ENCODE results near the gene TNPO1. TPM values are rescaled to one million over a fixed set of nuclear protein-coding genes. Genes with fewer than 3 reads are reported as not detected.
A peak's percentile ranks its signal among the peaks of the same experiment; 100 is the strongest.

The TNPO1 gene
- 100 to 1,000 TPM; 133 to 141 TPM for total RNA-seq
- polyA plus RNA-seq (2013, experiment 1 of 2) = 144 TPM
- polyA plus RNA-seq (2013, experiment 2 of 2) = 144 TPM
- long read RNA-seq, experiment 1, full-length matches to known transcripts = 4 of 54 reads
- long read RNA-seq, experiment 1, partial matches to known transcripts = 5 of 54 reads
- long read RNA-seq, experiment 1, other reads (novel, unspliced or antisense) = 45 of 54 reads
- long read RNA-seq, experiment 2, full-length matches to known transcripts = 17 of 81 reads
- long read RNA-seq, experiment 2, partial matches to known transcripts = 10 of 81 reads
- long read RNA-seq, experiment 2, other reads (novel, unspliced or antisense) = 54 of 81 reads
- long read RNA-seq, experiment 3, full-length matches to known transcripts = 480 of 675 reads
- long read RNA-seq, experiment 3, partial matches to known transcripts = 49 of 675 reads
- long read RNA-seq, experiment 3, other reads (novel, unspliced or antisense) = 146 of 675 reads
- long read RNA-seq, experiment 4, full-length matches to known transcripts = 32 of 50 reads
- long read RNA-seq, experiment 4, partial matches to known transcripts = 5 of 50 reads
- long read RNA-seq, experiment 4, other reads (novel, unspliced or antisense) = 13 of 50 reads

DNA sequence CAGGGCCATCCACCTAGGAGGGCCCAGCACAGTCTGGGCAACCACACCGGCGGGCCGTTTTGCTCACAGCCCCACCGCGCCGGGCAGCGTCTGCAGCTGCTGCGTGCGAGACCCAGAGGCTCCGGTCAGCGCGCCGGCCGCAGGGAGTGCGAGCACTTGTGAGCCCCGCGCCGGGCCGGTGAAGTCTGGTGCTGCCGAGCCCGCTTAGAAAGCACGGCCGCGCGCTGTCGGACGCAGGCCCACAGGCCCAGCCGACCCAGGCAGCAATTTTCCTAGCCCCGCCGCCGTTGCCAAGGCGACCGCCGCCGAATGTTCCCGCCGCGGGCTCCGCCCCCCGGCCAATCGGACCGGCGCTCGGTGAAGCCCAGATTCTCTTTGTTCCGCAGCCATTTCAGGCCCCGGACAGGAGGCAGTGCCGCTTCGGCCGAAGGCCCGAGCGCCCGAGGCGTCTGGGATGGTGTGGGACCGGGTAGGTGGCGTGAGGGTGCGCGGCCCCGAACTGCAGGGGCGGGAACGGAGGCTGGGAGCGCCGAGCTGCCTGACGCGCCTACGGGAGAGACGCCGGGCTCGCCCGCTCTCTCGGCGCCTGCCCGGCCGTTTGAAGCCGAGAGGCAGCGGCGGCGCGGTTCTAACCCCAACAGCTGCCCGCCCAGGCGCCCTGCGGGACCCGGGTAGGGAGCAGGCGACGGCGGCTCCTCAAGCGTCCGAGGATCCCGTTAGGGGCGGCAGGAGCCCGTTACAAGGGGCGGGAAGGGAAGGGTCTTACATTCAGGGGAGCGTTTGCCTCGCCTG lies at the start of gene TNPO1:
TSS of gene TNPO1 (plus strand) at position 378 of the 792 bp plus-strand sequence. CDS start at position 455, 77 bp downstream.
- Histone ChIP-seq H3K36me3 (ENCODE audit: control insufficient read depth, insufficient read depth, low read length) (no peaks in the 10 kb centered on the region), H3K4me1 (ENCODE audit: control insufficient read depth, insufficient read depth, low read length) (peaks cover 3% of the 10 kb centered on the region), H3K4me3 (ENCODE audit: low read length) (peak within 1 kb of the TSS; percentile 92), H3K9ac (ENCODE audit: extremely low read depth, low read length, poor library complexity, severe bottlenecking) (peak within 1 kb of the TSS; percentile 90), H3K27ac (ENCODE audit: low read depth, low read length) (peak within 1 kb of the TSS; percentile 100), H3K9me3 (ENCODE audit: control insufficient read depth, low read length) (no peaks in the 10 kb centered on the region), H3K27me3 (ENCODE audit: control insufficient read depth, insufficient read depth, low read length, poor library complexity, severe bottlenecking) (no peaks in the 10 kb centered on the region)
- Mint-ChIP-seq H3K36me3 (ENCODE audit: low read depth) (no peaks in the 10 kb centered on the region), H3K27ac (peak within 1 kb of the TSS; percentile 91), H3K4me3 (peak within 1 kb of the TSS; percentile 87), H3K4me1 (peaks cover 19% of the 10 kb centered on the region), H3K9me3 (no peaks in the 10 kb centered on the region), H3K27me3 (ENCODE audit: insufficient read depth) (no peaks in the 10 kb centered on the region)
- TF ChIP-seq, protein P1, sequence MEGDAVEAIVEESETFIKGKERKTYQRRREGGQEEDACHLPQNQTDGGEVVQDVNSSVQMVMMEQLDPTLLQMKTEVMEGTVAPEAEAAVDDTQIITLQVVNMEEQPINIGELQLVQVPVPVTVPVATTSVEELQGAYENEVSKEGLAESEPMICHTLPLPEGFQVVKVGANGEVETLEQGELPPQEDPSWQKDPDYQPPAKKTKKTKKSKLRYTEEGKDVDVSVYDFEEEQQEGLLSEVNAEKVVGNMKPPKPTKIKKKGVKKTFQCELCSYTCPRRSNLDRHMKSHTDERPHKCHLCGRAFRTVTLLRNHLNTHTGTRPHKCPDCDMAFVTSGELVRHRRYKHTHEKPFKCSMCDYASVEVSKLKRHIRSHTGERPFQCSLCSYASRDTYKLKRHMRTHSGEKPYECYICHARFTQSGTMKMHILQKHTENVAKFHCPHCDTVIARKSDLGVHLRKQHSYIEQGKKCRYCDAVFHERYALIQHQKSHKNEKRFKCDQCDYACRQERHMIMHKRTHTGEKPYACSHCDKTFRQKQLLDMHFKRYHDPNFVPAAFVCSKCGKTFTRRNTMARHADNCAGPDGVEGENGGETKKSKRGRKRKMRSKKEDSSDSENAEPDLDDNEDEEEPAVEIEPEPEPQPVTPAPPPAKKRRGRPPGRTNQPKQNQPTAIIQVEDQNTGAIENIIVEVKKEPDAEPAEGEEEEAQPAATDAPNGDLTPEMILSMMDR (conservative IDR thresholded peaks at IDR 0.05) = no peak
- peak; percentile 98 for DNase-seq
- WGBS, 2 experiments (ENCODE audit: insufficient coverage in 1 of 2, insufficient read length in 1 of 2) = 0 to 1% methylated on average over 44 to 93 of the region's 93 CpGs

DNA sequence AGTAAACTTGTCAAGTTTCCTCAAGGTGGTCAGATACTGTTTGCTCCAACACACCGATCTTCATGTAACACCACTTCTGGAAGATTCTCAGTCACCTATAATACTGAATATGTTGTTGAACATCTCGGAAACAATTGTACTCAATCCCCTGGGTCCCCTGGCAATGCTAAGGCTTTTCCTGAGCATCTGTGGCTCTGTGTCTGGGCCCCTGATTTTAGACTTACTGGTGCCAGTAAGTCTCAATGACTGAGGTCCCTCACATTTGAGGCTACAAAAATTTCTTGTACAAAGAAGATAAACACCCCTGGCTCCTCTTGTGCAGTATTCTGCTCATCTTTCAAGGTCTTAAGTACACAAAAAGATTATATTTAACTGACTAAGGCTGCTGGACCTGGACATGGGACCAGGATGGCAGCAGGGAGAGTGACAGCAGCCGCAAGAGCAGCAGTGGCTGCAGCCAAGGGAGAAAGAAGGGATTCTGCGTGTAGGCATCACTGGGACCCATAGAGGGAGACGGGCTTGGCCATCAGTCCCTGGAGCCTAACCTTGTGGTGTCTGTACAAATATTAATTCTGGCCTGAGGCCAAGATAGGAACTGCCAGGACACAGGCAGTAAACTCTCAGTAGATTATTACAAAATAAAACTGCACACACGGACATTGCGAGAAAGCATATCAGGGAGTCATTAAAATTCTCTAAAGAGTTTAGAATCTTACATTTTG lies 49.0 kb upstream of the TNPO1 start:
- Mint-ChIP-seq H3K36me3 (ENCODE audit: low read depth) (no peaks in the 10 kb centered on the region), H3K4me1 (no peaks in the 10 kb centered on the region), H3K27ac (no peak overlapping the region), H3K27me3 (ENCODE audit: insufficient read depth) (peaks cover 3% of the 10 kb centered on the region), H3K4me3 (no peak overlapping the region), H3K9me3 (no peaks in the 10 kb centered on the region)
- Histone ChIP-seq H3K9me3 (ENCODE audit: control insufficient read depth, low read length) (no peaks in the 10 kb centered on the region), H3K4me3 (ENCODE audit: low read length) (no peak overlapping the region), H3K36me3 (ENCODE audit: control insufficient read depth, insufficient read depth, low read length) (no peaks in the 10 kb centered on the region), H3K9ac (ENCODE audit: extremely low read depth, low read length, poor library complexity, severe bottlenecking) (no peak overlapping the region), H3K4me1 (ENCODE audit: control insufficient read depth, insufficient read depth, low read length) (peaks cover 3% of the 10 kb centered on the region), H3K27me3 (ENCODE audit: control insufficient read depth, insufficient read depth, low read length, poor library complexity, severe bottlenecking) (no peaks in the 10 kb centered on the region), H3K27ac (ENCODE audit: low read depth, low read length) (no peak overlapping the region)
- TF ChIP-seq, protein P1 (conservative IDR thresholded peaks at IDR 0.05) = peak; percentile 58
- DNase-seq = peak; percentile 56
- WGBS, 2 experiments (ENCODE audit: insufficient coverage in 1 of 2, insufficient read length in 1 of 2) = 95% methylated on average over 5 to 7 of the region's 7 CpGs

GRCh38 chr5:72770266-72770665 lies 46.2 kb upstream of the TNPO1 start:
- Histone ChIP-seq H3K27me3 (ENCODE audit: control insufficient read depth, insufficient read depth, low read length, poor library complexity, severe bottlenecking) (no peaks in the 10 kb centered on the region), H3K4me3 (ENCODE audit: low read length) (no peak overlapping the region), H3K9me3 (ENCODE audit: control insufficient read depth, low read length) (no peaks in the 10 kb centered on the region), H3K36me3 (ENCODE audit: control insufficient read depth, insufficient read depth, low read length) (no peaks in the 10 kb centered on the region), H3K4me1 (ENCODE audit: control insufficient read depth, insufficient read depth, low read length) (no peaks in the 10 kb centered on the region), H3K27ac (ENCODE audit: low read depth, low read length) (no peak overlapping the region), H3K9ac (ENCODE audit: extremely low read depth, low read length, poor library complexity, severe bottlenecking) (no peak overlapping the region)
- TF ChIP-seq, protein P1 (conservative IDR thresholded peaks at IDR 0.05) = no peak
- Mint-ChIP-seq H3K4me1 (peaks cover 2% of the 10 kb centered on the region), H3K9me3 (no peaks in the 10 kb centered on the region), H3K27me3 (ENCODE audit: insufficient read depth) (peaks cover 6% of the 10 kb centered on the region), H3K4me3 (no peak overlapping the region), H3K27ac (no peak overlapping the region), H3K36me3 (ENCODE audit: low read depth) (no peaks in the 10 kb centered on the region)
- WGBS, 2 experiments (ENCODE audit: insufficient coverage in 1 of 2, insufficient read length in 1 of 2) = 94 to 96% methylated on average over 4 of the region's 4 CpGs
- DNase-seq = no peak

Measured in endodermal cell (in vitro differentiated cells).